Stimulated activated CD8-positive, alpha-beta memory T cell treated with anti-CD3 and anti-CD28 coated beads, Interleukin-2, amount 100 ng/mL, for 1 hour (primary cell): ENCODE measurements around the gene SYNE2.
"Not testable (repeated sequence)": the region's sequence is repeated elsewhere in the genome, so short reads cannot be mapped to it uniquely, and the experiment has no call there.

Experiments
- DNase-seq, 2 donors: peaks; one replicate each; pipeline ENCODE4 v3.0.0-alpha.2; 2020; ENCODE audit warnings: low read depth in 2 of 2

SYNE2 gene

DNA sequence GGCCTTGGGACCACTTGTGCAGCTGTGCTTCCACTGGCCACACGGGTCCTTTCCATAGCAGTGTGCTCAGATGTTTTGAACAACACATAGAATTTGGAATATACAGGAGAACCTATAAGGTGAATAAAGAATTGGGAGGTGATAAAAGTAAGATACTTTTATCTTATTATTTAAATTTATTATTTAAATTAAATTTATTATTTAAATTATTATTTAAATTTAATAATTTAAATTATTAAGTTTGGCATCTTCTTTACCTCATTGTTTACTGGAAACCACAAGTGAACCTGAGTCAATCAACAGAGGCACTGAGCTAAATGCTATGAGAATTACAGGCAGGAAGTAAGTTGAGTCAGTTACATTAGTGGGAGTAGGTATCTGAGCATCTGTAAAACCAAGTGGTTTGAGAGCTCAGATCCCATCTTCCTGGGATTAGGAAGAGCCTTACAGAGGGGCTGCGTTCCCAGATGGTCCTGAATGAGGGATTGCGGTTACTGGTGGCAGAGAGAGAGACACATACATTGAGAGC, 338.2 kb downstream of the SYNE2 start:
- no peak for DNase-seq

DNA sequence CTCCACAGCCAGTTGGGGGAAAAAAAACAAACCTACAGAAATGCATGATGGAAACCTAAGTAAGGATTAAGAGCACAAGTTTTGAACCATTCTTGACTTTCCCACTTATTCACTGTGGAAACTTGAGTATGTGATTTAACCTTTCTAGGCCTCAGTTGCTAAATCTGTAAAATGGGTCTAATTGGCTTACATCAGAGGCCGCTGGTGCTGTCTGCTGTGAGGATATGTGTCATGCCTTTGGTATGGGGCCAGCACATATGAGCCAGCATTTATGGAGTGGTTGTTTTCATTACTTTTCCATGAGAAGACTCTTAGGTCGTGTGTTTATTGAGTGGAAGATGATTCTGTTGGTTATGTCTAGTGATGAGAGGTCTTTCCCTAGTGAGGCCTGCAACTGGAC, 339.0 kb downstream of the SYNE2 start:
- no peak for DNase-seq

DNA sequence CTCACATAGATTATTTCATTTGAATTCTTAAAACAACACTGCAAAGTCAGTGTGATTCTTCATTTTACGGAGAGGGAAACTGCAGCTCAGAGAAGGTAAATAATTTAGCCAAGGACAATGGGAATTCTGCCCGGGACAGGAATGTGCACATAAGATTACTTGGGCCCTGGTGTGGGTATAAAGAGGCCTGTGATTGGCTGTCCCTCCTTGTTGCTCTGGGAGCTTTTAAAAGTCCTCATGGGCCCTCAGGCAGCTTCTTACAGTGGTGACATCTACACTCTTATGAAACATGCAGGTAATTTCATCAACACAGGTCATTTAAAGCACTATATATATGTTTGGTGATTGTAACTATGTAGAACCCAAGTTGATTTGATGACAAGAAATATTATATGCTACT, 341.0 kb downstream of the SYNE2 start:
- DNase-seq: no peak

DNA sequence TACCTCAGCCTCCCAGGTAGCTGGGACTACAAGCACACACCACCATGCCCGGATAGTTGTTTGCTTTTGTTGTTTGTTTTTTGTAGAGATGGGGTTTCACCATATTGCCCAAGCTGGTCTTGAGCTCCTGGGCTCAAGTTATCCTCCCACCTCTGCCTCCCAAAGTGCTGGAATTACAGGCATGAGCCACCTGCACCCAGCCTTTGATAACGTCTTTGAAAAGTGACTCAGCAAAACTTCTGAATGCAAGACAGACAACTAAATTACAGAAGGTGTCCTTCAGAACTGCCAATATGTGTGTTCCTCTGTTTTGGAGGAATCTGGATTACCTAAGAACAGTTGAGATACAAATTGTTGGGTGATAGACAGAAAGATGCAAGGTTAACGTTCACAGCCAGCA, 341.6 kb downstream of the SYNE2 start:
- DNase-seq: no peak

DNA sequence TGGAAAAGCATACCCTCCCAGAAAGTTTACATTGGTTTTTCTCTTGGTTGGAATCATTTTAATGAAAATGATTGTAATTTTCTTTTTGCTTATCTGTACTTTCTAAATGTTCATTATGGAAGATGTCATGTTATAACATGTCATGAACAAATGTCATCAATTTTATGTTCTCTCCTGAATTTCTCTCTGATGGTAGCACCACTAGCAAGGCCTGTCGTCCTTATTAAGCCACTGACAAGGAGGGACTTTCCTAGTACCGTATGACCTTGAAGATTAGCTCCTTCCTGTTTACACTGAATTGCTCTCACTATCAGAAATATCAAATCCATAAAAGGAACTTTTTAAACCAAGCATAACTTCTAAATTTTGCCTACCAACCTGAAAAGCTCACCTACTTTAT, 342.4 kb downstream of the SYNE2 start:
- no peak for DNase-seq

DNA sequence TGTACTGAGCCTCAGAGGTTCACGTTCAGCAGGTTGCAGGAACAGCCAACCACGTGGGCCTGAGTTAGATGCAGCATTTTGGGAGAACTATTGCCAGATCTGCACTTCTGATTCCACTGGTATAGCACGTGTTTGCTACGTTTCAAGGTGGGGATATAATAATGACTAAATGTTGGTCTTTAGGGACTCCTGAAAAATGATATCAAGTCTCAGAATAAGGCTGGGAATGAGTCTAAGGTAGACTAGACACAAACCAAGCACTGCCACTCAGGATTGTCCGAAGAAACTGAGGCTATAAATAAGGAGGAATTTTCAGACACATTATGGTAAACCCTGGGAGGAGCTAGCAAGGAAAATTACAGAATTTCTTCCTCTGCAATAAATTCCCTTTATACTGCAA, 343.3 kb downstream of the SYNE2 start:
- no peak for DNase-seq

DNA sequence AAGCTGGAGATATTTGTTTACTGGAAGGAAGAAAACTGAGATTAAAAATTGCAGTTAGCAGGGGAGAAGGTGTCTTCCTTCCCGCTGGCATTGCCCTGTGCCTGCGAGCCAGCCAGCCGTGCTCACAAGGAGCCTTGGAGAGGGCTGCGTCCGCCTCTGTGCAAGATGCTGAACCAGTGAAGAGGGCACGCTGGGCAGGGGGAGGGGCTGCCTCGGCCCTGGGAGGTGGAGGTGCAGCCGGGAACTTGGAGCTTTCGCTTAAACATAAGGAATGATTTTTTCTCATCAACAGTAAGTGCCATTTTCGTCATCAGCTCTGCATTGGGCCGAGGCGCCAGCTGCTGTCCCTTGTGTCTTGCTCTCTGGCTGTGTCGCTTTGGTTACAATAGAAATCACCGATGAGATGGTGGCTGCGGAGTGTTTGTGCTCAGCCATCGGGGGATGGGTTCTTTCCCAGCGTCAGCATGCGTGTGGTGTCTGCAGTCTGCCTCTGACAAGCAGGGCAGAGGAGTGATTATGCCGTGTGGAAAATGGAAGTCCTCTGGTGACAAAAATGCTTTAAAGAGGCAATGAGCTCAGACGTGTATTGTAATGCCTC, 344.1 kb downstream of the SYNE2 start:
- DNase-seq: no peak

DNA sequence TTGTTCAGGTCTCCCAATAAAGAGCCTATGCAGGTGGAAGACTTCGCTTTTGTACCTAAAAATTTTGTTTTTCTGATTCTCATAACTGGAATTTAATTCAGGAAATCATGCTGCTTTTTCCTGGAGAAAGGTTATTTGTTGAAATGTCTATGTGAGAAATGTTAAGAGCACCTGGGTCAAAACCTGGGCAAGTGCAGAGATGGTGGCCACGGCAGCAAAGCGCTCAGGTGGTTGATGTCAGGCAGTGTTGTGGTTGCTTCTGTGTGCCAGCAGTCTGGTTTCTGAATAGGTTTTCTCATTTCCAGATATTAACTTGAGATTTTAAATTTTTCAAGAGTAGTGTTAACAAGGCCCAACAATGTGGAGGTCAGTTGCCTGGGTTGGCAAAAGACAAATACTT, 345.2 kb downstream of the SYNE2 start:
- DNase-seq: no peak

DNA sequence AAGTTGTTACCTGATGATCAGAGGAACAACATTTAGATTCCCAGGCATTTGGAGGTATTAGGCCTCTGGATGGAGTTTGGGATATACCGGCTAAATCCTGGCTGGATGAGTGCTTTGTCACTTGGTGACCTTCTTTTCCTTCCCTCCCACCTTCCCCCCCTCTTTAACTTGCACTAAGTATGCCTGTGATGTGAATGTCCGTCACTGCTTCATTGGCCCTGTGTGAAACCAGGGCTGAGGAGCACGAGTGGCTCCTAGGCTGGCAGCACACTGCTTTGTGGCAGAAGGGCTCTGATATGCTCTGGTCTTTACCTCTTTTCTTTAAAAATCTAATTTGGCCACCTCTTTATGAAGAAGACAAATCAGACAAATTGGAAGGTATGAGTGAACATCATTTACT, 345.7 kb downstream of the SYNE2 start:
- DNase-seq: no peak

DNA sequence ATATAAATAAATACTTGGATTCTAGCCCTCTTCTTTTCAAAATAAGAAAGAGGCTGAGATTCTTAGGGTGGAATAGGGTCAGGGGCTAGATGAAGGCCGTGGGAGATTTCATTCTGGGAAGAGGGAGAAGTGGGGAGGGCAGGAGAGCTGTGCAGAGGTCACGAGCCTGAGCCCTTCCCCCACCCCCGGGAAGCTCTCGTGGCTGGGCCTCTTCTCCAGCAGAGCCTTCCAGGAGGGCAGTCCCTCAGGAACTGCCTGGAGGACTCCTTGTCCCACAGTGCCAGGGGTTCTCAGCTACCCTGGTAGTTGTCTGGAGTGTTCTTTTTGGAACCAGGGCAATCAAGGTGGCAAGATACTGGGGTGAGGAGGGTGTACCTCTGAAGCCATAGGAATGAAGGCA, 347.4 kb downstream of the SYNE2 start:
- no peak for DNase-seq

DNA sequence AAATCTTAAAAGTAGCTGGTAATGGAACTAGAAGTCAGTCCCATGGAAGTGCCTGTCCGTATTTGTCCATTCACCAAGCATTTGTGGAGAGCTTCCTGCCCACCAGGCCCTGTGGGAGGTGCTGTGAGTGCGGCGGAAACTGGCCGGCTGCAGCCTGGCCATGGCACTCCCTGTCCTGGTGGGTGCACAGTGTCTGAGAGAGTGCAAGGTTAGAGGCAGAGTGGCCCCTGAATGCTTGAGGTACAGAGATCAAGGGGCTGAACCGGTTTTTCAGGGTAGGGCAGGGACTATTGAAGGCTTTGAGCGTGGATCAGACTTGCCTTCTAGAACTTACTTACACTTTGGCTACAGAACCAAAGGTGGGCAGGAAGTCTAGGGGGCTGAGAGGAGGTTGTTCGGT, 348.5 kb downstream of the SYNE2 start:
- no peak for DNase-seq

DNA sequence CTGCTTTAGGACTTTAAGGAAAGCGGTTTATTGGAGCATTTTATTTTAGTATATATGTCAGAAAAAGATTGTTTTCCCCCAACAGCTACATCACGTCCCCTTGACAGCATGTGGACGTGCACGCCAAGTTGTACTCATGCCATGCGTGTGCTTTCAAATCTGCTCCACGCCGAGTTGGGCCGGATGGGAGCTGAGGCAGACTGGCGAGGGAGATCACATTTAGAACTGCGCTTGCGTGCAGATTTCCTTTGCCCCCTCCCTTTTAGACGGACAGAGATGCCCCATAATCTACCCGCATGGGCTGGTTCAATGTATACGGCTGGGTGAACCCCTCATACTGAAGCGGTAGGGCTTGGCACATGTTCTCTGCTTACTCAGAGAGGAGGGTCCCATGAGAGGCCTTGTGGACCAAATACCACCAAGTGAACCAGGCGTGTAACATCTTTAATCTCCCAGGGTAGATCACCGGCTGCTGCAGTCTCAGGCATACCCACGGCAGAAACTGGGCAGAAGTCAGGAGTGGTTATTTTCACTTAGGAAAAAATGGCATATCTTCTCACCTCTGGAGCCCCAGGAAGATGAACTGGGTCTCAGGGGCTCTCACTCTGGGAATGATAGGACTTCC, 349.2 kb downstream of the SYNE2 start:
- no peak for DNase-seq

DNA sequence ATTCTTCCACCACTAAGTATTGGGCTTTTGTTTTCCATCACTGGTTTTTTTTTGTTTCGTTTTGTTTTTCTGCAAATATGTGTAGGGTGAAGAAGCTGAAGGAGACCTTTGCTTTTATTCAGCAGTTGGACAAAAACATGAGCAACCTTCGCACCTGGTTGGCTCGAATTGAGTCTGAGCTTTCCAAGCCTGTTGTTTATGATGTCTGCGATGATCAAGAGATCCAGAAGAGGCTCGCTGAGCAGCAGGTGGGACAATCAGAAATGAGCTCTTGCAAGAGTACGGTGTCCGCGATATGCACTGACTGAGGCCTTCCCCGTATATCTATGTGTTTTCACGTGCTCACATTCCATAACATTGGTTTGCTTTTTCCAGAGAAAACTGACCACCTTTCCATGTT, 349.9 kb downstream of the SYNE2 start:
- no peak for DNase-seq

DNA sequence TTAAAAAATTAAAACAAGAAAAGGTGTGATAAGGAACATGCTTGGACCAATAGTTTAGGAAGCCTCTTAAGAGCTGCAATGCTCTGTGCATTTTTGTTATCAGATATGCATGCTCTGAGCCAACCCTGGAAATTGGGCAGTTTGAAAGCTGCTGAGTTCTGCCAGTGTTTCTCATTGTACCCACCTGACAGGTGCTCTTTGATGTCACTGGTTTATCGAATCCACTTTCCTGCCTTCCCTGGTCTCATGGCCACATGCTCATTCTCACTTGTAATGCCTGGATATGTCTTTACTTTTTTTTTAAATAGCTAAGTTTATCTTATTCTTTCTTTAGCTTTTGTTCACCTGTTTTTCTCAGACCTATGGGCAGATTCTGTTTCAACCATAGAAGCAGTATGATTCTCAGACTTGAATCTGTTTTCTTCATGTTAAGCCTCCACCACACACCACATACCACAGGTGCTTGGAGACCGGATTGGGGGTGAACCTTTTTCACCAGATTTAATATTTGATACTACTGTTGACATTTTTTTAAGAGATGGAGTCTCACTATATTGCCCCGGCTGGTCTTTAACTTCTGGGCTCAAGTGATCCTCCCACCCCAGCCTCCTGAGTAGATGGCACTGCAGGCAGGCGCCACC, 350.7 kb downstream of the SYNE2 start:
- no peak for DNase-seq

DNA sequence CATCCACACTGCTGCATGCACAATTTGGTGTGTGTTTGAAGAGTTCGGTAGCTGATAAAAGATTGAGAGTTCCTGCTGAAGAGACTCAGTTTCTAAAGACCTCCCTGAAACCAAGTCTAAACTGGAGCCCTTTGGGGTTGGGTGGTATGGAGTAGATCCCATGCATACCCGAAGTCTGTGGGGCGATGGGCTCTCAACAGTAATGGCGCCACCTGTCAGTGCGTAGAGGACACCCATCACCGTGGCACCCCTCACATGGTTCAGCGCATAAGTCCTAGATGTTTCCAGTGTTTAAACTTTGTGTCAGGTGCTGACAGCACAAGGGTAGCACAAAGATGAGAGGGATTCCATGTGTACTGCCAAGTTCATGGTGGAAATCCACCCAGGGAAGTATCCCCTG, 355.5 kb downstream of the SYNE2 start:
- no peak for DNase-seq

DNA sequence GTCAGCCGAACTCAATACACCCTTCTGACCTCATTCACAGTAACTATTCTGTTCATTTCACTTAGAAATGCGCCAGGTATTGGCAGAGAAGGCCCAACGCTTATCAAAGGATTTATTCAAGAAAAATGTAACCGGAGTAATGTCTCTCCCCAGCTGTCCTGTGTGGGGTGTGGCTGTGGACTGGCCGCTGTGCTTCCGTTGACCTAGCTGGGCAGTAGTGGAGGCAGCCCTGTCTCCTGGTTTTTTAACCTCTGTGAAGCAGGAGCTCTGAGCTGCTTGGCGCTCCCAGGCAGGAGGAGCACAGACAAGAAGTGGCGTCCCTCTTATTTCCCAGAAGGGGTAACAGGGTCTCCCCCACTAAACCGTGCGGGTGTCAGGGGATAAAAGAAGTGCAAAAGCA, 356.2 kb downstream of the SYNE2 start:
- no peak for DNase-seq

DNA sequence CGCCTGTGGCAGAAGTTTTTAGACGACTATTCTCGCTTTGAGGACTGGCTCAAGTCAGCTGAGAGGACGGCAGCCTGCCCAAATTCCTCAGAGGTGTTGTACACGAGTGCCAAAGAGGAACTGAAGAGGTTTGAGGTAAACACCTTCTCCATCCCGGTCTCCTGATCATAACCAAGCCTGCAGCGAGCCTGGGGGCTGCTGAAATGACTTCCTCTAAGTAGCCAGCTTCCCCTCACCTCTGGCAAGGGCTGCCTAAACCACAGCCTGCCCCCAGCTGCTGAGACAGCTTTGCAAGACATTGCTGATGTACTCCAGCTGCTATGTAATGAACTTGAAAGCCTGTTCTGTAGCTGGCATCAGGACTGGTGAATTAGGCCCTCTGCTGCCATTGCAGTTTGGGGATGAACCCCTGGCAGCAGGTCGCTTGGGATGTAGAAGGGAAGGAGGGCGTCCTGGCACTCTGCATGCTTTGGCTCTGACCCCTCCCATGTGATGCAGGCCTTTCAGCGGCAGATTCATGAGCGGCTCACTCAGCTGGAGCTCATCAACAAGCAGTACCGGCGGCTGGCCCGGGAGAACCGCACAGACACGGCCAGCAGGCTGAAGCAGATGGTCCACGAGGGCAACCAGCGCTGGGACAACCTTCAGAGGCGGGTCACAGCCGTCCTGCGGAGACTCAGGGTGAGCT, 356.8 kb downstream of the SYNE2 start:
- DNase-seq: no peak

DNA sequence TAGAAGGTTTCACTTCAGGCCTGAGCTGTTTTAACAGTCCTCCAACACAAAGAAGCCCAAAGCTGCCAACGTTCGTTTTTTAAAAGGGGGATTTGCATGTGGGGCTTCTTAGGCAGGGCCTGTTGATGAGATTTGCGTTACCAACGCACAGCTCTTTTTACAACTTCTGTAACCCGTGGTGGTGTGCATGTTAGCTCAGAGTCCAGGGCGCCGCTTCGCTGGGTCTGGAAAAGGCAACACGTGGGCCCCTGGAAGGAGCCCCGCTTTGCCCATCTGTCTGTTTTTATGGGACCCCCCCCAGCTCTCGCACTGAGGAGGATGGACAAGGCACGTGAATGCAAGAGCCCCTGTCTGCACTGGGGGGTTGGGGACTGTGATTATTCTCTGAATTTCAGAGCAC, 357.4 kb downstream of the SYNE2 start:
- DNase-seq: no peak

DNA sequence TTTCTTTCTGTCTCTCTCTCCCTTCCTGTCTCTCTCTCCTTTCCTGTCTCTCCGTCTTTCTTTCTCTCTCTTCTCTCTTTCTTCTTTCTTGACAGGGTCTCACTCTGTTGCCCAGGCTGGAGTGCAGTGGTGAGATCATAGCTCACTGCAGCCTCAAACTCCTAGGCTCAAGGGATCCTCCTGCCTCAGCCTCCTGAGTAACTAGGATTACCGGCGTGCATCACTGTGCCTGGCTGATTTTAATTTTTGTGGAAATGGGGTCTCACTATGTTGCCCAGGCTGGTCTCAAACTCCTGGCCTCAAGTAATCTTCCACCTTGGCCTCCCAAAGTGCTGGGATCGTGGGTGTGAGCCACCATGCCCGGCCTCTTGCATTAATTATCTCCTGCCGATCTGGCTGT, 358.1 kb downstream of the SYNE2 start:
- DNase-seq: not testable (repeated sequence)

DNA sequence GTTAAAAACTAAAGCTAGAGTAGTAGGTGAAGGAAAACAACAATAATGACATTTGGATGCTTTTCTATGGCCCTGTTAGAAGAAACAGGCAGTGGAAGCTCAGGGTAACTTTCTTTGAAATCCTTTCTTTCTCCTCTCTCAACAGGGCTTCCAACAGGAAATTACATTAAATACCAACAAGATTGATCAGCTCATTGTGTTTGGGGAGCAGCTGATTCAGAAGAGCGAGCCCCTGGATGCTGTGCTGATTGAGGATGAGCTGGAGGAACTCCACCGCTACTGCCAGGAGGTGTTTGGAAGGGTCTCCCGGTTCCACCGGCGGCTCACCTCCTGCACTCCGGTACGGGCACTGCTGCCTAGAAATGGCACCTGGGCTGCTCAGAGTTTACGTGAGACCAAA, 359.9 kb downstream of the SYNE2 start:
- DNase-seq: no peak

DNA sequence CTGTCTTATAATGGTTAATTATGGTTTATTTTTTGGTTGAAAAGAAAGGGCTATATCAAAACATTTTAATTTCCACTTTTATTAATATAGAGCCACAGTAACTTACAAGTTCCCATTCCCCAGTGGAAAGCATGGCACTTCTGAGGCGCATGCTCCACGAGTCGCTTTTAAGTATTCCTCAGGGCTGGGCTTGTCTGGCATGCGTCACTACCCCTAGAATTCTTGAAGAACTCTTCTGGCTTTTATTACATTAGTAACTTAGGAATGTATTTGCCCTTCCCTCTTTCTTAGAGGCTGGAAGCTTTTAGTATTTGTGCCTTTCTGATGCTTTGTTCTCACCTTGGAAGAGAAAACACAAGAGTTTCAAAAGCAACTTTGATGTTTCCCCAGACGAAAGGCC, 360.3 kb downstream of the SYNE2 start:
- DNase-seq: no peak

DNA sequence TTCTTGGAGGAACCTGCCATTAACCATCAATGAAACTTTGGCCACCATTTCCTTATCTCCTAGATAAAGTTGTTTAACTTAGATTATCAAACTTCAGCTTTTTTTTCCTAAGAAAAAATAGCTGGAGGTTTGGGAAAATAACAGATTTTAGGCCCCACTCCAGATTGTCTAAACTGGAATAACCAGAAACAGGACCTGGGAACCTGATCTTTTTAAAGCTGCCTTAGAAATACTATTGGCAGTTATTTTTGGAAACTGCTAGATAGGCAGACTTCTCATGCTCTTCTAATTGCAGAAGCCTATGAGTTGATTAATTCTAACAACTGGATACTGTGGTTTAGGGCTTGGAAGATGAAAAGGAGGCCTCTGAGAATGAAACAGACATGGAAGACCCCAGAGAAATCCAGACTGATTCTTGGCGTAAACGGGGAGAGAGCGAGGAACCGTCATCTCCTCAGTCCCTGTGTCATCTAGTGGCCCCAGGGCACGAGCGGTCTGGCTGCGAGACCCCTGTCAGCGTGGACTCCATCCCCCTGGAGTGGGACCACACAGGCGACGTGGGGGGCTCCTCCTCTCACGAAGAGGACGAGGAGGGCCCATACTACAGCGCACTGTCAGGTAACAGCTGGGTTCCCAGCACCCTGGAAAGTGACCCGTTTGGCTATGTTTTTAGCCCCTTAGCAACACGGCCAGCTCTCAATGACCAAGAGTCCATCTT, 361.2 kb downstream of the SYNE2 start:
- DNase-seq: no peak
